ENCODE results near the gene GPR26. TPM values are rescaled to one million over a fixed set of nuclear protein-coding genes. Genes with fewer than 3 reads are reported as not detected.

Gene GPR26
- total RNA-seq, 6 experiments from 2014 or later, result not detected

- intact Hi-C loops (cut with DNase I), result no loop called here
- ATAC-seq (no peak), DNase-seq (no peak)
- Histone ChIP-seq H3K4me3 (no peak overlapping the region), H3K27me3 (no peaks in the 10 kb centered on the region), H3K27ac (no peak overlapping the region), H3K36me3 (no peaks in the 10 kb centered on the region), H3K9me3 (no peaks in the 10 kb centered on the region), H3K4me1 (no peaks in the 10 kb centered on the region)
- TF ChIP-seq POLR2A (IDR thresholded peaks at IDR 0.05) (no peak), CTCF (IDR thresholded peaks at IDR 0.05) (no peak)
- WGBS (ENCODE audit: insufficient coverage, low coverage, low lambda C conversion rate, missing lambda C conversion rate), result 33% methylated on average over 4 of the region's 4 CpGs
These were observed 52.4 kb downstream of the GPR26 start for GRCh38 chr10:123718544-123719060.

- intact Hi-C loops (cut with DNase I), result no loop called here
- TF ChIP-seq CTCF (IDR thresholded peaks at IDR 0.05) (no peak), POLR2A (IDR thresholded peaks at IDR 0.05) (no peak)
- Histone ChIP-seq H3K36me3 (no peaks in the 10 kb centered on the region), H3K27ac (no peak overlapping the region), H3K4me1 (no peaks in the 10 kb centered on the region), H3K9me3 (no peaks in the 10 kb centered on the region), H3K4me3 (no peak overlapping the region), H3K27me3 (no peaks in the 10 kb centered on the region)
- ATAC-seq, result no peak
- no peak for DNase-seq
- 50% methylated on average over 3 of the region's 3 CpGs for WGBS (ENCODE audit: insufficient coverage, low coverage, low lambda C conversion rate, missing lambda C conversion rate)
These were observed 54.4 kb downstream of the GPR26 start for GRCh38 chr10:123720536-123720935.

GRCh38 chr10:123721441-123722049 is 55.4 kb downstream of the GPR26 start:
- intact Hi-C loops (cut with DNase I), result no loop called here
- Histone ChIP-seq H3K27ac (no peak overlapping the region), H3K4me3 (no peak overlapping the region), H3K27me3 (no peaks in the 10 kb centered on the region), H3K9me3 (no peaks in the 10 kb centered on the region), H3K36me3 (no peaks in the 10 kb centered on the region), H3K4me1 (no peaks in the 10 kb centered on the region)
- TF ChIP-seq CTCF (IDR thresholded peaks at IDR 0.05) (no peak), POLR2A (IDR thresholded peaks at IDR 0.05) (no peak)
- 49% methylated on average over 5 of the region's 9 CpGs for WGBS (ENCODE audit: insufficient coverage, low coverage, low lambda C conversion rate, missing lambda C conversion rate)
- peak in 1 of 4 donors; percentile 27 for ATAC-seq
- DNase-seq, result no peak

- intact Hi-C loops (cut with DNase I), result no loop called here
- H3K36me3 ChIP-seq, result no peaks in the 10 kb centered on the region
- DNase-seq, result no peak
- no peak for ATAC-seq
- TF ChIP-seq POLR2A (IDR thresholded peaks at IDR 0.05) (no peak), CTCF (IDR thresholded peaks at IDR 0.05) (no peak)
- no peaks in the 10 kb centered on the region for H3K9me3 ChIP-seq
- 40% methylated on average over 1 of the region's 2 CpGs for whole genome bisulfite sequencing (ENCODE audit: insufficient coverage, low coverage, low lambda C conversion rate, missing lambda C conversion rate)
- H3K27me3 ChIP-seq, result no peaks in the 10 kb centered on the region
- no peaks in the 10 kb centered on the region for H3K4me1 ChIP-seq
- H3K27ac ChIP-seq, result no peak overlapping the region
- no peak overlapping the region for H3K4me3 ChIP-seq
These were observed 56.2 kb downstream of the GPR26 start for GRCh38 chr10:123722351-123722750.
